Measurements from ENCODE around the gene TNFSF12. TPM values are rescaled to one million over a fixed set of nuclear protein-coding genes. Genes with fewer than 3 reads are reported as not detected.

The TNFSF12 gene
- total RNA-seq, 4 donors from 2014 or later, result 9.9 to 31.7 (median 20.9) TPM

DNA sequence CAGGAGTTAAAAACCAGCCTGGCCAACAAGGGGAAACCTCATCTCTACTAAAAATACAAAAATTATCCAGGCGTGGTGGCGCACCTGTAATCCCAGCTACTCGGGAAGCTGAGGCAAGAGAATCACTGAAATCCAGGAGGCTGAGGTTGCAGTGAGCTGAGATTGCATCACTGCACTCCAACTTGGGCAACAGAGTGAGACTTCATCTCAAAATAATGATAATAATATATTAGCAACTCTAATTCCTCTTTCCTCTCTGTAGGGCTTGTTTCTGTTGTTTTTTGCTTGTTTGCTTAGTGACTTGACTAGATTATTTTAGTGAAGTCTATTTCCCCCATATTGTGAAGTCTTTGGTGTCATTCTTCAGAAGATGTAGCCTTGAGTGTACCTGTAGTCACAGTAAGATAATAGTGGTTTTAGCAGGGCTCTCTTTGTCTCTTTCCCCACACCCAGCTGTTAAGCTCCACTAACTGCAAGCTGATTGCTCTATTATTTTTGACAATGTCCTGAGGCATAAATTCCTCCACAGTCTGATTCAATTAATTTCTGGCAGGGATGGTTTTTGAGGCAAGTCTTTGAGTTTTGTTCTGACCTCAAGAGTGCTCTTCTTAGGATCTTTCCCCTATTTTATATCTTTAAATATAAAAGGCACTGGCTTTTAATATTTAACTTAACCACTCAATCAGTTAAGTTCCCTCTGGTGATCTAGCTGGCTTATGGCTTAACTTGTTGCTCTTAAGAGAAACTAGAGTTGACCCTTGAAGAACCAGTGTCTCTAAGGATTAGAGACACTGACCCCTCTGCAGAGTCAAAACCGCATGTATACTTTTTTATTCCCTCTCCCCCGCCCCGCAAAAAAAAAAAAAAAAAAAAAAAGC, 18.6 kb upstream of the TNFSF12 start:
- H3K4me3 ChIP-seq (ENCODE audit: low read depth, poor library complexity, severe bottlenecking), result no peak overlapping the region
- WGBS, 2 donors, result 86% methylated on average over 6 of the region's 6 CpGs
- no peak for DNase-seq (ENCODE audit: low spot score in 2 of 2)
- intact Hi-C loops (cut with DNase I; ENCODE audit: low total_unique reads), result no loop called here
- TF ChIP-seq, protein P1, sequence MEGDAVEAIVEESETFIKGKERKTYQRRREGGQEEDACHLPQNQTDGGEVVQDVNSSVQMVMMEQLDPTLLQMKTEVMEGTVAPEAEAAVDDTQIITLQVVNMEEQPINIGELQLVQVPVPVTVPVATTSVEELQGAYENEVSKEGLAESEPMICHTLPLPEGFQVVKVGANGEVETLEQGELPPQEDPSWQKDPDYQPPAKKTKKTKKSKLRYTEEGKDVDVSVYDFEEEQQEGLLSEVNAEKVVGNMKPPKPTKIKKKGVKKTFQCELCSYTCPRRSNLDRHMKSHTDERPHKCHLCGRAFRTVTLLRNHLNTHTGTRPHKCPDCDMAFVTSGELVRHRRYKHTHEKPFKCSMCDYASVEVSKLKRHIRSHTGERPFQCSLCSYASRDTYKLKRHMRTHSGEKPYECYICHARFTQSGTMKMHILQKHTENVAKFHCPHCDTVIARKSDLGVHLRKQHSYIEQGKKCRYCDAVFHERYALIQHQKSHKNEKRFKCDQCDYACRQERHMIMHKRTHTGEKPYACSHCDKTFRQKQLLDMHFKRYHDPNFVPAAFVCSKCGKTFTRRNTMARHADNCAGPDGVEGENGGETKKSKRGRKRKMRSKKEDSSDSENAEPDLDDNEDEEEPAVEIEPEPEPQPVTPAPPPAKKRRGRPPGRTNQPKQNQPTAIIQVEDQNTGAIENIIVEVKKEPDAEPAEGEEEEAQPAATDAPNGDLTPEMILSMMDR (IDR thresholded peaks at IDR 0.05), result no peak
- no peak for TF ChIP-seq POLR2A (IDR thresholded peaks at IDR 0.05)

DNA sequence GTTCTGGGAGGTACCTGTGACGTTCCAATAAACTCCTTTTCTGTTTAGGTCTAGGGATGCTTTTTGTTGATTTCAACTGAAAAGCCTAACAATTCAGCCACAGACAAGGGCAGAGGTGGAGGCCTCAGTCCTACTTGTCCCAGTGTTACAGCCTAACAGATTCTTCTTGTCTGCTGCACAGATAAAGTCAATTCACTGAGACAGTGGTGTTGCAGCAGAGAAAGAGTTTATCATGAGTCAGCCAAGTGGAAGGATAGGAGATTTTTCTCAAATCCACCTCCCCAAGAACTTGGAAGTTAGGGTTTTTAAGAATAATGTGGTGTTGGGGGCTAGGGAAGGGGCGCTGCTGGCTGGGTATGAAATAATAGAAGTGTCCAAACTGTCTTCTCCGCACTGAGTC, 10.8 kb upstream of the TNFSF12 start:
- intact Hi-C loops (cut with DNase I; ENCODE audit: low total_unique reads), result no loop called here
- H3K4me3 ChIP-seq (ENCODE audit: low read depth, poor library complexity, severe bottlenecking), result no peak overlapping the region
- TF ChIP-seq, protein P1 (IDR thresholded peaks at IDR 0.05), result no peak
- TF ChIP-seq POLR2A (IDR thresholded peaks at IDR 0.05), result no peak
- WGBS, 2 donors, result 61 to 83% methylated on average over 3 of the region's 3 CpGs
- DNase-seq (ENCODE audit: low spot score in 2 of 2), result no peak

DNA sequence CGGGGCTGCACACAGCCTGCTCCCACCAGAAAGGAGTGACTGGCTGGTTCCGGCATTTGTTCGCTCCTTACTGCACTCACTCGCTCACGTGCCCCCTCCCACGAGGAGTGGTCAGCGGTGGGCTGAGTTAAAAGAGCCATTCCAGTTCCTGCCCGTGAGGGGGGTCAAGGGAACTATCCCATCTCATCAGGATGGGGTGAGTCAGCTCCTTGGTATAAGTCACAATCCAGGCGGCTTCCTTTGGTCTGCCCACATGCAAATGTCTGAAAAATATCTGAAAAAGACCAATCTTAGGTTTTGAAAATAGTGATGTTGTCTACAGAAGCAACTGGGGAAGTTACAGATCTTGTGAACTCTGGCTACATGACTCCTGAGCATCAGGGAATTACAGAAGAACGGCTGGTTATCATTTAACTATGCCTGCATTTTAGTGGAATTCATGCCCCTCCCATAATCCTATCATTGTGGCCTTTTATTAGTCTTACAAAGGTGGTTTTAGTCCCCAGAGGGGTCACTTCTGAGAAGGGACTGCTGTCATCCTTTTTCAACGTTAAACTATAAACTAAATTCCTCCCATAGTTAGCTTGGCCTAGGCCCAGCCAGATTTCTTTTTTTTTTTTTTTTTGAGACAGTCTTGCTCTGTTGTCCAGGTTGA, 9.8 kb upstream of the TNFSF12 start:
- no peak for TF ChIP-seq POLR2A (IDR thresholded peaks at IDR 0.05)
- TF ChIP-seq, protein P1 (IDR thresholded peaks at IDR 0.05), result no peak
- DNase-seq (ENCODE audit: low spot score in 2 of 2), result no peak
- H3K4me3 ChIP-seq (ENCODE audit: low read depth, poor library complexity, severe bottlenecking), result no peak overlapping the region
- WGBS, 2 donors, result 77 to 81% methylated on average over 11 of the region's 11 CpGs
- intact Hi-C loops (cut with DNase I; ENCODE audit: low total_unique reads), result no loop called here

DNA sequence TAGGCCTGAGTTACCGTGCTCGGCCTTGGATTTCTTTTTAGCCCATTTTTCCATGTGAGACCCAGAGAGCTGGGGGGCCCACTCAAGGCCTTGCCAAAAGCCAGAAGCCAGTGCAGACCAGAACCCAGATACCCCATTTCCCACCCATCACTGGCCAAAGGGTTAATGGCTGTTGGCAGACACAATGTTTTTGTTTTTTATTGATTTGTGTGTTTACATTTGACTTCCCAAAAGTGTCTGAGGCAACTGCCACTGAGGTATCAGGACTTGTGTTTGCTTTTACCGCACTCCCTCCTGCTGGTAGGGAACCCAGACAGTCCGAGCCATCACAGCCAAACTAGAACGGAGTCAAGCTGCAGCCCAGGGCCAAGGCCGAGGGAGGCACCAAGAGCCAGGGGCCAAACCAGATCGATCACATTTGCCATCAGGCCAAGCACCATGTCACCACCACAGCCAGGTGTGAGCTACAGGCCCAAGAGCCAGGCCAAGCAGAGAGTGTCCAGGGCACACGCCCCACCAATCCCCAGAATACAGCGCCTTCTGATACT, 7.7 kb upstream of the TNFSF12 start:
- intact Hi-C loops (cut with DNase I; ENCODE audit: low total_unique reads), result no loop called here
- DNase-seq (ENCODE audit: low spot score in 2 of 2), result no peak
- TF ChIP-seq, protein P1 (IDR thresholded peaks at IDR 0.05), result no peak
- TF ChIP-seq POLR2A (IDR thresholded peaks at IDR 0.05), result no peak
- 91 to 96% methylated on average over 9 of the region's 9 CpGs for WGBS, 2 donors
- H3K4me3 ChIP-seq (ENCODE audit: low read depth, poor library complexity, severe bottlenecking), result no peak overlapping the region

DNA sequence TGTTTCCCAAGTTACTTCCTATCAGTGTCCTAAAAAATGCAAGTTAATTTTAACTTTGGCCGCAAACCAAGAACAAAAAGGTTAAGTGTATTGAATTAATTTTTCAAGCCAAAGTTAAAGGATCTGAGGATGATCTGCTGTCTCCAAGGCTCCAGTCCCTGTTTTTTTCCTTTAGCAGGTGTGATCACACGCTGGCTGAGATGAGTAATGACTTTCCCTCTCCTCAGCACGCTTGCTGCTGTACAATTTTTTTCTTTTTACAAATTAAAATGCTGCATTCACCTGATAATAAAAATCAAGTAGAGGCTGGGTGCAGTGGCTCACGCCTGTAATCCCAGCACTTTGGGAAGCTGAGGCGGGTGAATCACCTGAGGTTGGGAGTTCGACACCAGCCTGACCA, 3.9 kb upstream of the TNFSF12 start:
- 62 to 77% methylated on average over 6 of the region's 6 CpGs for WGBS, 2 donors
- TF ChIP-seq, protein P1 (IDR thresholded peaks at IDR 0.05), result no peak
- DNase-seq (ENCODE audit: low spot score in 2 of 2), result no peak
- intact Hi-C loops (cut with DNase I; ENCODE audit: low total_unique reads), result no loop called here
- no peak overlapping the region for H3K4me3 ChIP-seq (ENCODE audit: low read depth, poor library complexity, severe bottlenecking)

All from lower leg skin (tissue), 4 donors.